HG03469 (cell line): Measurements from ENCODE around the gene ARFRP1.

ENCODE experiments used
- ATAC-seq: cut with Tn5 transposase; IDR thresholded peaks from one replicate; pipeline ENCODE4 v1.9.1; 2021; ENCODE audit warnings: mild to moderate bottlenecking, moderate library complexity, moderate number of reproducible peaks; ENCODE audit not compliant: unreplicated experiment

ARFRP1 gene

GRCh38 chr20:63707558-63708300 is at the start of gene ARFRP1, which contains the start of gene ZGPAT:
ARFRP1 (minus strand) TSS chr20:63707976; CDS start chr20:63707091, 885 bp downstream.
ZGPAT (plus strand) TSS chr20:63708039; CDS start chr20:63708581, 542 bp downstream.
- peak; percentile 41 for ATAC-seq

GRCh38 chr20:63756648-63756991 is 48.8 kb upstream of the ARFRP1 start:
- no peak for ATAC-seq

- ATAC-seq: no peak
Observed at GRCh38 chr20:63755933-63756647, 48.3 kb upstream of the ARFRP1 start.

- ATAC-seq: no peak
Observed at GRCh38 chr20:63754008-63754407, 46.2 kb upstream of the ARFRP1 start.

- no peak for ATAC-seq
Observed at GRCh38 chr20:63753381-63753780, 45.6 kb upstream of the ARFRP1 start.

- ATAC-seq: no peak
Observed at GRCh38 chr20:63752411-63753101, 44.8 kb upstream of the ARFRP1 start.

- ATAC-seq: no peak
Observed at GRCh38 chr20:63751471-63752271, 43.9 kb upstream of the ARFRP1 start.

- no peak for ATAC-seq
Observed at GRCh38 chr20:63750807-63751470, 43.2 kb upstream of the ARFRP1 start.

GRCh38 chr20:63749597-63750508 is 42.1 kb upstream of the ARFRP1 start:
- no peak for ATAC-seq

GRCh38 chr20:63748934-63749270 is 41.1 kb upstream of the ARFRP1 start:
- ATAC-seq: no peak

- ATAC-seq: no peak
Observed at GRCh38 chr20:63748070-63748933, 40.5 kb upstream of the ARFRP1 start.

GRCh38 chr20:63747622-63748069 is 39.9 kb upstream of the ARFRP1 start:
- no peak for ATAC-seq

GRCh38 chr20:63746751-63747315 is 39.1 kb upstream of the ARFRP1 start:
- no peak for ATAC-seq

GRCh38 chr20:63745961-63746731 is 38.4 kb upstream of the ARFRP1 start:
- ATAC-seq: no peak

- ATAC-seq: no peak
Observed at GRCh38 chr20:63745424-63745805, 37.6 kb upstream of the ARFRP1 start.

- no peak for ATAC-seq
Observed at GRCh38 chr20:63744574-63745423, 37.0 kb upstream of the ARFRP1 start.
